K562 (cell line): Measurements from ENCODE around the gene MYO1F.
A peak's percentile ranks its signal among the peaks of the same experiment; 100 is the strongest.

Experiments
- CTCF ChIP-seq, 3 experiments: IDR thresholded peaks in 2 of 3; conservative IDR thresholded peaks in 1 of 3; 2 replicates each; pipeline ENCODE4 v1.5.1; 2011 to 2012; ENCODE audit warnings: low read length in 3 of 3, mild to moderate bottlenecking in 3 of 3, control low read depth in 2 of 3, improper control_type of control experiment in 1 of 3, inconsistent platforms in 1 of 3, low read depth in 1 of 3, mixed read lengths in 1 of 3, moderate library complexity in 1 of 3; ENCODE audit not compliant: insufficient read depth in 2 of 3
- KLF6 ChIP-seq: fragments of 250-450 bp; sonication (Bioruptor Pico); IDR thresholded peaks from 2 replicates; pipeline ENCODE4 v1.4.0; 2020; ENCODE audit warnings: mild to moderate bottlenecking, moderate library complexity, borderline replicate concordance
- POLR2AphosphoS5 ChIP-seq: IDR thresholded peaks from 2 replicates; pipeline ENCODE4 v1.6.1; 2011; ENCODE audit warnings: mild to moderate bottlenecking, low read depth, low read length, moderate library complexity; ENCODE audit not compliant: control insufficient read depth, insufficient read depth
- RBM17 ChIP-seq: fragments of 200-400 bp; formaldehyde crosslinking; IDR thresholded peaks from 2 replicates; pipeline ENCODE4 v1.6.1; 2017; ENCODE audit warnings: low read depth, mild to moderate bottlenecking, low read length, borderline replicate concordance
- TGIF2 ChIP-seq: sonication (generic); formaldehyde crosslinking; IDR thresholded peaks from 2 replicates; pipeline ENCODE4 v1.8.1; 2022; ENCODE audit warnings: mild to moderate bottlenecking, missing genetic modification reagents, moderate library complexity

- TF ChIP-seq KLF6 (no peak), CTCF (IDR thresholded peaks at IDR 0.05 in 2 of 3, conservative IDR thresholded peaks at IDR 0.05 in 1 of 3; ENCODE audit: insufficient read depth in 2 of 3, low read depth in 1 of 3, low read length in 3 of 3) (no peak; a peak in 1 of 6 replicates), TGIF2 (no peak), POLR2AphosphoS5 (peak; percentile 71), RBM17 (no peak)
These were observed 63.3 kb downstream of the MYO1F start, which contains the start of gene ZNF414 for GRCh38 chr19:8513687-8514504.
